ENCODE data around the gene MATR3. TPM values are rescaled to one million over a fixed set of nuclear protein-coding genes. Genes with fewer than 3 reads are reported as not detected.
A peak's percentile ranks its signal among the peaks of the same experiment; 100 is the strongest.

Gene MATR3
- total RNA-seq, 1 experiment from 2014 or later = 267 TPM

DNA sequence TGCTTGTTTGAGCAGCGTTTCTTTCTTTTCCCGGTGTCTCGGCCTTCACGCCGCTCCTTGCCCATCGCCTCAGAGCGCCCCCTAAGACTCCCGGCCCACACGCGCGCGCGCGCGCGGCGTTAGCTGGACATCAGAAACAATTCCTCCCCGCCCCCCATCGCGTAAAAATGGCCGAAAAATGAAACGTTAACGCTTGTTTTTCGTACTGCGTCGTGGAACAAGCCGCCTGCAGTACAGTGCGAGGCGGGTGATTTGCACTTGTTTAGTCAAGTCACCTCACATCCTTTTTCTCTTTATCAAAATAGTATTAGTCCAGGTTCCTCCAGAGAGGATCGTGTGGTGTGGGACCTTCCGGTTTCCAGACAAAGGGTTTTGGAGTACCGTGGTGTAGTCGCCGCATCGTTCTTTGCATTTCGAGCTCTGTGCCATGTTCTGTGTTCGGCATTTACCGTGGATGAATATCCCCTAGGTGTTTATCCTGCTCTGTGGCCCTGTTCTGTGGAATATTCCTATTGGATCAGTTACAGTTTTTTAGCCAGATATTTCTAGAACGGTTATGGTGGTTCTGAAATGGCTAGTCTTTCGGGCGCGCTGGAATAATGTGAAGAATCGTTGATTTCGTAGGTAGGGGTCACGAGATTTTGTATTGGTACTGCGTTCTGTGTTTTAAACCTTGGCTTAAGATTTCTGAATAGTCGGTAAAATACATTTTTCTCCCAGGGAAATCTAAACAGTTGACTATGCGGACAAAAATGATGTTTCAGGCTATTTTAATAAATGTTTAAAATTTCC is 1.0 kb downstream of the MATR3 start:
- H2AFZ ChIP-seq (ENCODE audit: low read length) = no peak overlapping the region

More for the DNA sequence above, 1.0 kb downstream of the MATR3 start:
- peak overlapping the region; percentile 98 for H3K18ac ChIP-seq (ENCODE audit: insufficient read length, low read depth, low read length)
- H3K27ac Mint-ChIP-seq = peak overlapping the region; percentile 99 to 100 (median 99)
- H3K14ac ChIP-seq (ENCODE audit: insufficient read depth, low read length) = peak overlapping the region; percentile 99
- H3K9ac ChIP-seq (ENCODE audit: extremely low read depth, insufficient read length, low read length) = peak overlapping the region; percentile 100
- peak overlapping the region; percentile 95 for H2BK5ac ChIP-seq (ENCODE audit: insufficient read length, low read length)
- H4K20me1 ChIP-seq (ENCODE audit: control insufficient read depth, insufficient read depth, insufficient read length) = no peaks in the 10 kb centered on the region
- H3K23ac ChIP-seq (ENCODE audit: insufficient read length, low read depth, low read length) = peak overlapping the region; percentile 74
- peaks cover 24 to 36% (median 34%) of the 10 kb centered on the region in 3 experiments for H3K36me3 Mint-ChIP-seq (ENCODE audit: insufficient read depth in 1 of 3, low read depth in 3 of 3)
- H3K4me2 ChIP-seq (ENCODE audit: insufficient read depth, insufficient read length, low read length) = peak overlapping the region; percentile 75
- peak overlapping the region; percentile 95 for H3K27ac ChIP-seq (ENCODE audit: insufficient read length, low read depth, low read length)
- H4K91ac ChIP-seq (ENCODE audit: insufficient read length, low read depth, low read length) = peak overlapping the region; percentile 96
- DNase-seq = no peak
- H3T11ph ChIP-seq (ENCODE audit: low read length) = peak overlapping the region; percentile 91
- H4K8ac ChIP-seq (replicated peaks; ENCODE audit: insufficient read length, low read depth, low read length) = no peak overlapping the region
- H3K56ac ChIP-seq (ENCODE audit: insufficient read length, low read depth, low read length) = peak overlapping the region; percentile 83
- H3K9me3 ChIP-seq (ENCODE audit: control insufficient read depth, low read depth, low read length) = no peaks in the 10 kb centered on the region
- H2AK5ac ChIP-seq (ENCODE audit: insufficient read length, low read length) = peak overlapping the region; percentile 65
- H3K27me3 Mint-ChIP-seq (ENCODE audit: low read depth) = no peaks in the 10 kb centered on the region
- no peak overlapping the region for H2BK15ac ChIP-seq (ENCODE audit: low read depth, low read length)
- H3K4ac ChIP-seq (ENCODE audit: low read depth, low read length) = peak overlapping the region; percentile 95
- no CpG with 5 or more reads among the region's 48 CpGs for WGBS (ENCODE audit: extremely low coverage, insufficient read length, low lambda C conversion rate)
- H2BK12ac ChIP-seq (ENCODE audit: insufficient read length, low read depth, low read length) = no peak overlapping the region
- H3K79me2 ChIP-seq (ENCODE audit: insufficient read depth, low read length) = peaks cover 52% of the 10 kb centered on the region
- no peak overlapping the region for H2BK20ac ChIP-seq (ENCODE audit: low read depth, low read length, poor library complexity, severe bottlenecking)
- TF ChIP-seq, protein P1, sequence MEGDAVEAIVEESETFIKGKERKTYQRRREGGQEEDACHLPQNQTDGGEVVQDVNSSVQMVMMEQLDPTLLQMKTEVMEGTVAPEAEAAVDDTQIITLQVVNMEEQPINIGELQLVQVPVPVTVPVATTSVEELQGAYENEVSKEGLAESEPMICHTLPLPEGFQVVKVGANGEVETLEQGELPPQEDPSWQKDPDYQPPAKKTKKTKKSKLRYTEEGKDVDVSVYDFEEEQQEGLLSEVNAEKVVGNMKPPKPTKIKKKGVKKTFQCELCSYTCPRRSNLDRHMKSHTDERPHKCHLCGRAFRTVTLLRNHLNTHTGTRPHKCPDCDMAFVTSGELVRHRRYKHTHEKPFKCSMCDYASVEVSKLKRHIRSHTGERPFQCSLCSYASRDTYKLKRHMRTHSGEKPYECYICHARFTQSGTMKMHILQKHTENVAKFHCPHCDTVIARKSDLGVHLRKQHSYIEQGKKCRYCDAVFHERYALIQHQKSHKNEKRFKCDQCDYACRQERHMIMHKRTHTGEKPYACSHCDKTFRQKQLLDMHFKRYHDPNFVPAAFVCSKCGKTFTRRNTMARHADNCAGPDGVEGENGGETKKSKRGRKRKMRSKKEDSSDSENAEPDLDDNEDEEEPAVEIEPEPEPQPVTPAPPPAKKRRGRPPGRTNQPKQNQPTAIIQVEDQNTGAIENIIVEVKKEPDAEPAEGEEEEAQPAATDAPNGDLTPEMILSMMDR (conservative IDR thresholded peaks at IDR 0.05) = peak; percentile 41; the same call in 1 of the 3 replicates
- H3K4me1 Mint-ChIP-seq = peaks cover 38 to 45% of the 10 kb centered on the region in 2 experiments
- H3K4me1 ChIP-seq (ENCODE audit: insufficient read depth, low read length) = no peaks in the 10 kb centered on the region; the same call in 1 of the 2 replicates
- H4K5ac ChIP-seq (ENCODE audit: insufficient read length, low read depth, low read length) = peak overlapping the region; percentile 72
- peak overlapping the region; percentile 98 for H2BK120ac ChIP-seq (ENCODE audit: low read depth, low read length, poor library complexity, severe bottlenecking)
- H3K4me3 Mint-ChIP-seq = peak overlapping the region; percentile 98 to 99
- no peaks in the 10 kb centered on the region for H3K27me3 ChIP-seq (ENCODE audit: insufficient read depth, low read length)
- peaks cover 3% of the 10 kb centered on the region in 2 experiments; a peak in 1 of 5 replicates for H3K9me3 Mint-ChIP-seq
- no peaks in the 10 kb centered on the region for H3K23me2 ChIP-seq (ENCODE audit: insufficient read length, low read depth, low read length, poor library complexity, severe bottlenecking)
- no peaks in the 10 kb centered on the region for H3K79me1 ChIP-seq (ENCODE audit: insufficient read depth, low read depth, low read length, poor library complexity, severe bottlenecking)

Measured in H9 (cell line).